H1 (cell line): ENCODE results near the gene DSCAM. TPM values are rescaled to one million over a fixed set of nuclear protein-coding genes. Genes with fewer than 3 reads are reported as not detected.

ENCODE experiments used
- BCL11A ChIP-seq, 2 experiments: IDR thresholded peaks; one replicate each; pipeline ENCODE4 v1.6.1; 2011; ENCODE audit warnings: low read depth in 2 of 2, low read length in 2 of 2, mild to moderate bottlenecking in 2 of 2
- KDM1A ChIP-seq: fragments of 200-600, 300-600 bp; sonication (generic); IDR thresholded peaks from 2 replicates; pipeline ENCODE4 v1.7.1; 2016; ENCODE audit warnings: mild to moderate bottlenecking, low read length, borderline replicate concordance
- POLR2AphosphoS5 ChIP-seq: IDR thresholded peaks from 2 replicates; pipeline ENCODE4 v1.6.1; 2011; ENCODE audit warnings: low read depth, low read length
- RAD21 ChIP-seq, 2 experiments: IDR thresholded peaks in 1 of 2; conservative IDR thresholded peaks in 1 of 2; 2 replicates each; pipeline ENCODE4 v1.6.1; 2011; ENCODE audit warnings: low read depth in 2 of 2, low read length in 2 of 2, improper control_type of control experiment in 1 of 2, inconsistent platforms in 1 of 2, mild to moderate bottlenecking in 1 of 2, moderate library complexity in 1 of 2
- TCF12 ChIP-seq: IDR thresholded peaks from 2 replicates; pipeline ENCODE4 v1.6.1; 2011; ENCODE audit warnings: low read depth, mild to moderate bottlenecking, low read length
- USF2 ChIP-seq: IDR thresholded peaks from 2 replicates; pipeline ENCODE4 v1.6.1; 2011; ENCODE audit warnings: low read length, improper control_type of control experiment
- polyA plus RNA-seq, 7 experiments: library from polyadenylated mRNA; depleted of rRNA in 3 of 7; stranded (reverse) in 5 of 7; unstranded in 2 of 7; fragments of >200 nt in 5 of 7; fragments of 200-250 nt in 2 of 7; gene quantifications; 1 replicate in 5 of 7; 2 replicates in 1 of 7; 4 replicates in 1 of 7; pipeline versions ENCODE4 v1.2.1 to v1.2.3, GENCODE V29; 2011 to 2013; ENCODE audit warnings: missing spikeins in 2 of 7, mixed read lengths in 2 of 7
- total RNA-seq: library from RNA; stranded (reverse); fragmentation: NEBNext Ultra II Directional; extraction: Animal tissue kit (Norgen Biotek cat#: 25700); gene quantifications from 2 replicates; pipeline ENCODE4 v1.2.1, GENCODE V29; 2021

Gene DSCAM
- total and polyA plus RNA-seq, 2 of the 8 experiments (the other 6 are each of a cell fraction or from before 2014, with no cell fraction given) = 0.02 to 0.15 TPM

- TF ChIP-seq USF2 (no peak), RAD21 (IDR thresholded peaks at IDR 0.05 in 1 of 2, conservative IDR thresholded peaks at IDR 0.05 in 1 of 2; ENCODE audit: low read depth in 2 of 2, low read length in 2 of 2) (no peak), BCL11A (IDR thresholded peaks at IDR 0.05; ENCODE audit: low read depth in 2 of 2, low read length in 2 of 2) (no peak), TCF12 (no peak), POLR2AphosphoS5 (no peak), KDM1A (no peak)
These were observed 794.7 kb downstream of the DSCAM start (continued) for GRCh38 chr21:40052276-40052675.
